IMR-90 (cell line): ENCODE results near the gene GNB5. TPM values are rescaled to one million over a fixed set of nuclear protein-coding genes. Genes with fewer than 3 reads are reported as not detected.

Experiments
- ATAC-seq: fragments of 200-7000 bp; cut with Tn5 transposase; 2 replicates; pipeline ENCODE4 v1.9.1; 2020; ENCODE audit warnings: low read depth, mild to moderate bottlenecking, moderate library complexity
- BruUV-seq: library from RNA; stranded (reverse); fragments of 400-500 nt; replicated peaks from 2 replicates; lab custom pipeline; 2021; lab: Mats Ljungman, UMichigan
- CTCF ChIA-PET: fragments of 300-600 bp; formaldehyde crosslinking; extraction: SDS; loops from one replicate; lab custom pipeline; 2021; ENCODE audit warnings: antibody characterized with exemption; lab: Yijun Ruan, JAX
- POLR2A ChIA-PET: fragments of 300-600 bp; sonication (Branson Sonifier 250); formaldehyde crosslinking; loops from one replicate; lab custom pipeline; 2022; ENCODE audit warnings: antibody characterized with exemption; ENCODE audit not compliant: unreplicated experiment; lab: Charles Lee
- DNase-seq: peaks from one replicate; pipeline ENCODE4 v3.0.0; 2013
- H2AFZ ChIP-seq: replicated peaks from 2 replicates; pipeline ENCODE3; 2013; ENCODE audit warnings: low read length, mild to moderate bottlenecking; ENCODE audit not compliant: poor library complexity
- H2AK5ac ChIP-seq: 2 replicates; pipeline ENCODE4 v1.6.1; 2013; ENCODE audit warnings: low read depth, low read length, inconsistent platforms
- H2AK9ac ChIP-seq: replicated peaks from 2 replicates; pipeline ENCODE3; 2013; ENCODE audit warnings: mild to moderate bottlenecking, low read depth, low read length, moderate library complexity; ENCODE audit not compliant: poor library complexity
- H2BK120ac ChIP-seq: 2 replicates; pipeline ENCODE4 v1.6.1; 2013; ENCODE audit warnings: low read depth, low read length, inconsistent platforms
- H2BK15ac ChIP-seq: 3 replicates; pipeline ENCODE4 v1.6.1; 2013; ENCODE audit warnings: low read depth, low read length, inconsistent platforms
- H2BK20ac ChIP-seq: 2 replicates; pipeline ENCODE4 v1.6.1; 2013; ENCODE audit warnings: low read depth, mild to moderate bottlenecking, inconsistent platforms, low read length, moderate library complexity
- H2BK5ac ChIP-seq: 2 replicates; pipeline ENCODE4 v1.6.1; 2013; ENCODE audit warnings: mild to moderate bottlenecking, low read depth, low read length, inconsistent platforms; ENCODE audit not compliant: poor library complexity, severe bottlenecking
- H3K14ac ChIP-seq: replicated peaks from 2 replicates; pipeline ENCODE4 v1.6.1; 2013; ENCODE audit warnings: low read depth, low read length, inconsistent platforms
- H3K18ac ChIP-seq: 2 replicates; pipeline ENCODE4 v1.6.1; 2013; ENCODE audit warnings: low read depth, low read length, control low read depth
- H3K23ac ChIP-seq: 2 replicates; pipeline ENCODE4 v1.6.1; 2013; ENCODE audit warnings: low read depth, low read length, inconsistent platforms
- H3K27ac ChIP-seq: 2 replicates; pipeline ENCODE4 v1.5.1; 2013; ENCODE audit warnings: mild to moderate bottlenecking, control low read depth, low read length; ENCODE audit not compliant: insufficient read depth
- H3K27me3 ChIP-seq: 2 replicates; pipeline ENCODE4 v1.6.1; 2013; ENCODE audit warnings: low read length; ENCODE audit not compliant: control insufficient read depth, insufficient read depth
- H3K36me3 ChIP-seq: 2 replicates; pipeline ENCODE4 v1.6.1; 2013; ENCODE audit warnings: low read length, mixed read lengths; ENCODE audit not compliant: control insufficient read depth, insufficient read depth
- H3K4ac ChIP-seq: 2 replicates; pipeline ENCODE4 v1.6.1; 2013; ENCODE audit warnings: low read depth, low read length, inconsistent platforms
- H3K4me1 ChIP-seq: 2 replicates; pipeline ENCODE4 v1.6.1; 2013; ENCODE audit warnings: low read length, mixed read lengths; ENCODE audit not compliant: control insufficient read depth, insufficient read depth
- H3K4me2 ChIP-seq: 2 replicates; pipeline ENCODE4 v1.6.1; 2013; ENCODE audit warnings: low read depth, mild to moderate bottlenecking, control low read depth, low read length, moderate library complexity
- H3K4me3 ChIP-seq: 2 replicates; pipeline ENCODE4 v1.5.1; 2013; ENCODE audit warnings: low read depth, mild to moderate bottlenecking, control low read depth, low read length, moderate library complexity; ENCODE audit not compliant: insufficient read depth
- H3K56ac ChIP-seq: 2 replicates; pipeline ENCODE4 v1.6.1; 2013; ENCODE audit warnings: low read length, inconsistent platforms; ENCODE audit not compliant: insufficient read depth; ENCODE audit errors: extremely low read depth
- H3K79me1 ChIP-seq, 2 experiments: 2 replicates each; pipeline ENCODE4 v1.6.1; 2013; ENCODE audit warnings: low read length in 2 of 2, inconsistent platforms in 1 of 2, low read depth in 1 of 2
- H3K9ac ChIP-seq: 2 replicates; pipeline ENCODE4 v1.6.1; 2013; ENCODE audit warnings: low read depth, low read length, control low read depth
- H3K9me1 ChIP-seq: 2 replicates; pipeline ENCODE4 v1.6.1; 2013; ENCODE audit warnings: low read length, inconsistent platforms; ENCODE audit not compliant: insufficient read depth
- H3K9me3 ChIP-seq: 2 replicates; pipeline ENCODE4 v1.6.1; 2013; ENCODE audit warnings: low read length; ENCODE audit not compliant: control insufficient read depth, insufficient read depth
- H4K20me1 ChIP-seq: 2 replicates; pipeline ENCODE4 v1.6.1; 2013; ENCODE audit warnings: low read length, inconsistent platforms; ENCODE audit not compliant: insufficient read depth
- H4K5ac ChIP-seq: 2 replicates; pipeline ENCODE4 v1.6.1; 2013; ENCODE audit warnings: mild to moderate bottlenecking, low read depth, low read length, control low read depth
- H4K8ac ChIP-seq, 2 experiments: 2 replicates each; pipeline ENCODE4 v1.6.1; 2013; ENCODE audit warnings: low read depth in 2 of 2, low read length in 2 of 2, control low read depth in 1 of 2, inconsistent platforms in 1 of 2
- H4K91ac ChIP-seq: 2 replicates; pipeline ENCODE4 v1.6.1; 2013; ENCODE audit warnings: low read depth, low read length, inconsistent platforms; ENCODE audit not compliant: insufficient read depth
- BHLHE40 ChIP-seq: fragments of 150-350 bp; IDR thresholded peaks from 2 replicates; pipeline ENCODE4 v1.6.1; 2016; ENCODE audit warnings: mild to moderate bottlenecking, low read depth, low read length
- CEBPB ChIP-seq: IDR thresholded peaks from 2 replicates; pipeline ENCODE4 v1.6.1; 2012; ENCODE audit warnings: low read depth, low read length, improper control_type of control experiment
- FOS ChIP-seq: fragments of 150-350 bp; IDR thresholded peaks from 2 replicates; pipeline ENCODE4 v1.6.1; 2016; ENCODE audit warnings: low read depth, low read length
- MAFK ChIP-seq: IDR thresholded peaks from 2 replicates; pipeline ENCODE4 v1.6.1; 2012; ENCODE audit warnings: low read depth, low read length, improper control_type of control experiment
- MXI1 ChIP-seq: IDR thresholded peaks from 2 replicates; pipeline ENCODE4 v1.6.1; 2012; ENCODE audit warnings: low read depth, mild to moderate bottlenecking, low read length, moderate library complexity, borderline replicate concordance
- RAD21 ChIP-seq: IDR thresholded peaks from 2 replicates; pipeline ENCODE4 v1.6.1; 2012; ENCODE audit warnings: low read length, improper control_type of control experiment
- RFX5 ChIP-seq: IDR thresholded peaks from 2 replicates; pipeline ENCODE4 v1.8.0; 2012; ENCODE audit warnings: low read depth, mild to moderate bottlenecking, low read length, moderate library complexity
- USF2 ChIP-seq: fragments of 150-350 bp; IDR thresholded peaks from 2 replicates; pipeline ENCODE4 v1.6.1; 2017; ENCODE audit warnings: mild to moderate bottlenecking, antibody characterized with exemption, low read length, low read depth
- WGBS, 2 experiments: methylation state at CpG; one replicate each; pipeline versions ENCODE4 v1.1.5 to v1.1.7; 2013; ENCODE audit warnings: missing lambda C conversion rate in 2 of 2; ENCODE audit not compliant: insufficient read length in 1 of 2; ENCODE audit errors: extremely low coverage in 2 of 2; 5-methylcytosine and 5-hydroxymethylcytosine counted together
- dilution Hi-C: fragments of 300-500 bp; cut with HindIII; formaldehyde crosslinking; loops from one replicate; pipeline ENCODE4 v1.14.3; 2018; ENCODE audit warnings: low sequenced_read_pairs; ENCODE audit not compliant: unreplicated experiment
- in situ Hi-C: fragments of 300-500 bp; cut with MboI; formaldehyde crosslinking; loops from 3 replicates; pipeline ENCODE4 v1.14.3; 2019; ENCODE audit warnings: low sequenced_read_pairs, inconsistent platforms, mixed read lengths
- intact Hi-C: fragments of 100-400 bp; cut with micrococcal nuclease; formaldehyde crosslinking; loops from 2 replicates; pipeline ENCODE4 v1.10.0; 2022
- polyA plus RNA-seq, 3 experiments: library from polyadenylated mRNA; depleted of rRNA; stranded (reverse); fragments of >200 nt; gene quantifications; 2 replicates each; pipeline ENCODE4 v1.2.3, GENCODE V29; 2012; ENCODE audit warnings: low replicate concordance in 1 of 3
- total RNA-seq: library from RNA; depleted of rRNA; stranded (reverse); fragments of >200 nt; gene quantifications from 2 replicates; pipeline ENCODE4 v1.2.3, GENCODE V29; 2012

Gene GNB5
- total and polyA plus RNA-seq, 2 of the 4 experiments (the other 2 are of a cell fraction), result 27.7 to 33.2 TPM

DNA sequence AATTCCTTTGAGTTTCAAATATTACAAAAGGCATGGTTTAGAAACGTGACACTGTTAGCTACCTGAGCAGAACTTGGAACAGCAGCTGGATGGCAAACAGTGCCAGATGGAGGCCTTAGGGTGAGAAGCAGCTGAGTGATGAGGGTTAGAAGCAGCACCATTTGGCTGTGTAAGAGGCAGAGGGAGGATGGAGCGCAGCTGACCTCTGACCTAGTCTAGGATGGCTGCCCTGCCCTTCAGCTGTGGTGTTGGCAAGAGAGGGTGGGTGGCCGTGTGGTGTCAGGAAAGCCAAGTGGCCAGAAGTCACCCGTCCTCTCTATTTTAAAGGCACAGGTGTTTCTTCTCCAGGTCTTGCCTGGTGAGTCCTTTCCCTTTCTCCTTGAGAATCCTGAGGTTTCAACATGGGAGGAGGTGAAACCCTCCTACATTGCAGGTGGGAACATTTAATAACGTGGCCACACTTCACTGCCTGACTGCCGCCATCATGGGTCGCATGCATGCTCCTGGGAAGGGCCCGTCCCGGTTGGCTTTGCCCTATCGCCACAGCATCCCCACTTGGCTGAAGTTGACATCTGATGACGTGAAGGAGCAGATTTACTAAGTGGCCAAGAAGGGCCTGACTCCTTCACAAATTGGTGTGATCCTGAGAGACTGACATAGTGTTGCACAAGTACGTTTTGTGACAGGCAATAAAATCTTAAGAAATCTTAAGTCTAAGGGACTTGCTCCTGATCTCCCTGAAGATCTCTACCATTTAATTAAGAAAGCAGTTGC, 96.2 kb downstream of the GNB5 start:
- peak overlapping the region; percentile 66 for H2BK5ac ChIP-seq
- peak overlapping the region; percentile 45 for H2AFZ ChIP-seq
- TF ChIP-seq RFX5, result no peak
- TF ChIP-seq USF2, result no peak
- no peak for TF ChIP-seq MXI1
- TF ChIP-seq RAD21, result no peak
- no peak for TF ChIP-seq BHLHE40
- TF ChIP-seq CEBPB, result no peak
- no peak for TF ChIP-seq MAFK
- TF ChIP-seq FOS, result no peak
- H3K79me1 ChIP-seq, result peaks cover 0 to 11% of the 10 kb centered on the region in 2 experiments; a peak in 1 of 4 replicates
- no TSS peak for BruUV-seq
- H2AK9ac ChIP-seq, result peak overlapping the region; percentile 5
- H2BK15ac ChIP-seq, result peak overlapping the region; percentile 13; the same call in 2 of the 3 replicates
- H2AK5ac ChIP-seq, result peak overlapping the region; percentile 96
- in situ Hi-C loops (no loop called here), intact Hi-C loops (no loop called here), dilution Hi-C loops (no loop called here)
- no peak overlapping the region for H3K4me2 ChIP-seq
- H3K56ac ChIP-seq, result no peak overlapping the region
- DNase-seq (no peak), ATAC-seq (no peak)
- no peak overlapping the region for H3K9ac ChIP-seq
- peaks cover 22% of the 10 kb centered on the region for H3K4me1 ChIP-seq
- ChIA-PET CTCF (no interaction called here), POLR2A (no interaction called here)
- H2BK20ac ChIP-seq, result peak overlapping the region; percentile 91
- H3K18ac ChIP-seq, result peak overlapping the region; percentile 88
- H3K27me3 ChIP-seq, result no peaks in the 10 kb centered on the region
- H3K27ac ChIP-seq, result peak overlapping the region; percentile 75; the same call in 1 of the 2 replicates
- WGBS, 2 experiments, result 95% methylated on average over 7 of the region's 12 CpGs; no CpG with 5 or more reads in 1 of the 2 experiments
- H4K5ac ChIP-seq, result peak overlapping the region; percentile 78
- peak overlapping the region; percentile 52 for H4K91ac ChIP-seq
- peak overlapping the region; percentile 29; the same call in 1 of the 2 replicates for H3K23ac ChIP-seq
- peak overlapping the region; percentile 57 for H3K4ac ChIP-seq
- H2BK120ac ChIP-seq, result peak overlapping the region; percentile 58
- H3K4me3 ChIP-seq, result no peak overlapping the region
- H3K9me3 ChIP-seq, result no peaks in the 10 kb centered on the region
- H3K14ac ChIP-seq, result peak overlapping the region; percentile 79; the same call in 1 of the 2 replicates
- H4K8ac ChIP-seq, result peak overlapping the region in 1 of 2 experiments; percentile 33; a peak in 2 of 4 replicates
- no peaks in the 10 kb centered on the region for H4K20me1 ChIP-seq
- peaks cover 21% of the 10 kb centered on the region for H3K9me1 ChIP-seq
- no peaks in the 10 kb centered on the region for H3K36me3 ChIP-seq
